Panc1 (cell line): ENCODE data around the gene DSCAML1. TPM values are rescaled to one million over a fixed set of nuclear protein-coding genes. Genes with fewer than 3 reads are reported as not detected.

ENCODE experiments used
- ATAC-seq: fragments of 200-7000 bp; cut with Tn5 transposase; 2 replicates; pipeline ENCODE4 v1.9.1; 2020; ENCODE audit warnings: mild to moderate bottlenecking, moderate library complexity
- BruUV-seq: library from RNA; stranded (reverse); fragments of 400-500 nt; replicated peaks from 2 replicates; lab custom pipeline; 2021; lab: Mats Ljungman, UMichigan
- CTCF ChIA-PET: fragments of 300-600 bp; sonication (Branson Sonifier 250); formaldehyde crosslinking; loops from one replicate; lab custom pipeline; 2022; ENCODE audit warnings: antibody characterized with exemption; lab: Charles Lee
- POLR2A ChIA-PET: fragments of 300-600 bp; sonication (Branson Sonifier 250); formaldehyde crosslinking; loops from one replicate; lab custom pipeline; 2022; ENCODE audit warnings: antibody characterized with exemption; lab: Charles Lee
- DNase-seq: peaks from one replicate; pipeline ENCODE4 v3.0.0-alpha.2; 2010; ENCODE audit warnings: low read depth, low spot score
- H3K27ac ChIP-seq: 2 replicates; pipeline ENCODE4 v1.5.1; 2011; ENCODE audit warnings: mild to moderate bottlenecking, low read length, inconsistent platforms
- H3K27me3 ChIP-seq: fragments of 200-500 bp; sonication (Bioruptor generic); 2 replicates; pipeline ENCODE4 v1.6.0; 2014; ENCODE audit warnings: low read length, inconsistent platforms; ENCODE audit not compliant: control insufficient read depth, insufficient read depth
- H3K36me3 ChIP-seq: fragments of 200-500 bp; sonication (Bioruptor generic); 2 replicates; pipeline ENCODE4 v1.5.1; 2014; ENCODE audit warnings: inconsistent platforms, mild to moderate bottlenecking, low read length, moderate library complexity; ENCODE audit not compliant: control insufficient read depth, insufficient read depth
- H3K4me1 ChIP-seq: 2 replicates; pipeline ENCODE4 v1.5.1; 2011; ENCODE audit warnings: inconsistent platforms, mild to moderate bottlenecking, low read length, moderate library complexity; ENCODE audit not compliant: control insufficient read depth, insufficient read depth
- H3K4me3 ChIP-seq, 2 experiments: 2 replicates each; pipeline ENCODE4 v1.5.1; 2011 to 2012; ENCODE audit warnings: low read depth in 2 of 2, low read length in 2 of 2, mild to moderate bottlenecking in 2 of 2, inconsistent platforms in 1 of 2, moderate library complexity in 1 of 2
- H3K9me3 ChIP-seq: fragments of 200-500 bp; sonication (Bioruptor generic); 2 replicates; pipeline ENCODE4 v1.5.1; 2014; ENCODE audit warnings: low read depth, mild to moderate bottlenecking, inconsistent platforms, low read length, moderate library complexity; ENCODE audit not compliant: control insufficient read depth, insufficient read depth
- POLR2AphosphoS5 ChIP-seq: IDR thresholded peaks from 2 replicates; pipeline ENCODE4 v1.6.1; 2012; ENCODE audit warnings: mild to moderate bottlenecking, low read depth, low read length, moderate library complexity
- SIN3A ChIP-seq: IDR thresholded peaks from 2 replicates; pipeline ENCODE4 v1.6.1; 2012; ENCODE audit warnings: low read depth, mild to moderate bottlenecking, low read length, moderate library complexity, borderline replicate concordance; ENCODE audit not compliant: insufficient read depth
- TCF7L2 ChIP-seq: IDR thresholded peaks from 2 replicates; pipeline ENCODE4 v1.6.1; 2011; ENCODE audit warnings: mild to moderate bottlenecking, low read depth, low read length, inconsistent platforms
- in situ Hi-C: cut with HindIII; loops from 2 replicates; pipeline ENCODE4 v1.10.0; 2016; ENCODE audit warnings: low sequenced_read_pairs, low pct_unique_long_range_greater_than_20kb
- intact Hi-C: fragments of 100-400 bp; cut with micrococcal nuclease; formaldehyde crosslinking; loops from one replicate; pipeline ENCODE4 v1.10.0; 2022; ENCODE audit not compliant: unreplicated experiment
- total RNA-seq: library from RNA; stranded (reverse); gene quantifications from one replicate; pipeline ENCODE4 v1.2.1, GENCODE V29; 2021; ENCODE audit not compliant: unreplicated experiment
- TF ChIP-seq, protein P1 (sequence below), 2 experiments: IDR thresholded peaks; 2 replicates each; pipeline ENCODE4 v1.6.1; 2011 to 2012; ENCODE audit warnings: low read depth in 2 of 2, control low read depth in 1 of 2, low read length in 1 of 2, mild to moderate bottlenecking in 1 of 2, moderate library complexity in 1 of 2; ENCODE audit not compliant: insufficient read depth in 1 of 2
- TF ChIP-seq, protein P2 (sequence below): fragments of 450-650 bp; IDR thresholded peaks from 2 replicates; pipeline ENCODE4 v1.5.1; 2017; ENCODE audit warnings: mild to moderate bottlenecking

The DSCAML1 gene
- total RNA-seq, 1 experiment from 2014 or later: 1.6 TPM

DNA sequence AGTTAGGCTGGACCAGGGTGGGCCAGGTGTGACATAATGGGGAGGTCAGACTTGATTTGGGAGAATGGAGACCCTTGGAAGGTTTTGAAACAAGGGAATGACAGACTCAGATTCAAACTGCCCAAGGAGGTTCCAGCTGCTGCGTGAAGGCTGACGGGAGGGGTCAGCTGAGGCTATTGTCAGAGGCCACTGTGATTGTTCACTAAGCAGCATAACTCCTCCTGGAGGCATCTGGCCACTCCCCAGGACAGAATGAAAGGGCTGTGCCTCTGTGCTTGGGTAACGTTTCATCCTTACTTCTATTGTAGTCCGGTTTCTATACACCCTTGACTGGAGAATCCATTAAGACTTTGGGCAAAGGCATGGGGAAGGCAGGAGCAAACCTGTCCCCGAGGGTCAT, 126.6 kb downstream of the DSCAML1 start:
- Histone ChIP-seq H3K4me3 (no peak overlapping the region), H3K27ac (no peak overlapping the region), H3K36me3 (no peaks in the 10 kb centered on the region), H3K4me1 (no peaks in the 10 kb centered on the region), H3K27me3 (peaks cover 17% of the 10 kb centered on the region), H3K9me3 (no peaks in the 10 kb centered on the region)
- DNase-seq (no peak), ATAC-seq (no peak)
- in situ Hi-C loops (no loop called here), intact Hi-C loops (no loop called here)
- no peak for TF ChIP-seq SIN3A
- no peak for TF ChIP-seq POLR2AphosphoS5
- TF ChIP-seq, protein P1, sequence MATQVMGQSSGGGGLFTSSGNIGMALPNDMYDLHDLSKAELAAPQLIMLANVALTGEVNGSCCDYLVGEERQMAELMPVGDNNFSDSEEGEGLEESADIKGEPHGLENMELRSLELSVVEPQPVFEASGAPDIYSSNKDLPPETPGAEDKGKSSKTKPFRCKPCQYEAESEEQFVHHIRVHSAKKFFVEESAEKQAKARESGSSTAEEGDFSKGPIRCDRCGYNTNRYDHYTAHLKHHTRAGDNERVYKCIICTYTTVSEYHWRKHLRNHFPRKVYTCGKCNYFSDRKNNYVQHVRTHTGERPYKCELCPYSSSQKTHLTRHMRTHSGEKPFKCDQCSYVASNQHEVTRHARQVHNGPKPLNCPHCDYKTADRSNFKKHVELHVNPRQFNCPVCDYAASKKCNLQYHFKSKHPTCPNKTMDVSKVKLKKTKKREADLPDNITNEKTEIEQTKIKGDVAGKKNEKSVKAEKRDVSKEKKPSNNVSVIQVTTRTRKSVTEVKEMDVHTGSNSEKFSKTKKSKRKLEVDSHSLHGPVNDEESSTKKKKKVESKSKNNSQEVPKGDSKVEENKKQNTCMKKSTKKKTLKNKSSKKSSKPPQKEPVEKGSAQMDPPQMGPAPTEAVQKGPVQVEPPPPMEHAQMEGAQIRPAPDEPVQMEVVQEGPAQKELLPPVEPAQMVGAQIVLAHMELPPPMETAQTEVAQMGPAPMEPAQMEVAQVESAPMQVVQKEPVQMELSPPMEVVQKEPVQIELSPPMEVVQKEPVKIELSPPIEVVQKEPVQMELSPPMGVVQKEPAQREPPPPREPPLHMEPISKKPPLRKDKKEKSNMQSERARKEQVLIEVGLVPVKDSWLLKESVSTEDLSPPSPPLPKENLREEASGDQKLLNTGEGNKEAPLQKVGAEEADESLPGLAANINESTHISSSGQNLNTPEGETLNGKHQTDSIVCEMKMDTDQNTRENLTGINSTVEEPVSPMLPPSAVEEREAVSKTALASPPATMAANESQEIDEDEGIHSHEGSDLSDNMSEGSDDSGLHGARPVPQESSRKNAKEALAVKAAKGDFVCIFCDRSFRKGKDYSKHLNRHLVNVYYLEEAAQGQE (IDR thresholded peaks at IDR 0.05; ENCODE audit: insufficient read depth in 1 of 2, low read depth in 2 of 2, low read length in 1 of 2): no peak
- TF ChIP-seq, protein P2, sequence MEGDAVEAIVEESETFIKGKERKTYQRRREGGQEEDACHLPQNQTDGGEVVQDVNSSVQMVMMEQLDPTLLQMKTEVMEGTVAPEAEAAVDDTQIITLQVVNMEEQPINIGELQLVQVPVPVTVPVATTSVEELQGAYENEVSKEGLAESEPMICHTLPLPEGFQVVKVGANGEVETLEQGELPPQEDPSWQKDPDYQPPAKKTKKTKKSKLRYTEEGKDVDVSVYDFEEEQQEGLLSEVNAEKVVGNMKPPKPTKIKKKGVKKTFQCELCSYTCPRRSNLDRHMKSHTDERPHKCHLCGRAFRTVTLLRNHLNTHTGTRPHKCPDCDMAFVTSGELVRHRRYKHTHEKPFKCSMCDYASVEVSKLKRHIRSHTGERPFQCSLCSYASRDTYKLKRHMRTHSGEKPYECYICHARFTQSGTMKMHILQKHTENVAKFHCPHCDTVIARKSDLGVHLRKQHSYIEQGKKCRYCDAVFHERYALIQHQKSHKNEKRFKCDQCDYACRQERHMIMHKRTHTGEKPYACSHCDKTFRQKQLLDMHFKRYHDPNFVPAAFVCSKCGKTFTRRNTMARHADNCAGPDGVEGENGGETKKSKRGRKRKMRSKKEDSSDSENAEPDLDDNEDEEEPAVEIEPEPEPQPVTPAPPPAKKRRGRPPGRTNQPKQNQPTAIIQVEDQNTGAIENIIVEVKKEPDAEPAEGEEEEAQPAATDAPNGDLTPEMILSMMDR: no peak
- no peak for TF ChIP-seq TCF7L2
- BruUV-seq: no TSS peak
- CTCF ChIA-PET: no interaction called here
- POLR2A ChIA-PET: no interaction called here

DNA sequence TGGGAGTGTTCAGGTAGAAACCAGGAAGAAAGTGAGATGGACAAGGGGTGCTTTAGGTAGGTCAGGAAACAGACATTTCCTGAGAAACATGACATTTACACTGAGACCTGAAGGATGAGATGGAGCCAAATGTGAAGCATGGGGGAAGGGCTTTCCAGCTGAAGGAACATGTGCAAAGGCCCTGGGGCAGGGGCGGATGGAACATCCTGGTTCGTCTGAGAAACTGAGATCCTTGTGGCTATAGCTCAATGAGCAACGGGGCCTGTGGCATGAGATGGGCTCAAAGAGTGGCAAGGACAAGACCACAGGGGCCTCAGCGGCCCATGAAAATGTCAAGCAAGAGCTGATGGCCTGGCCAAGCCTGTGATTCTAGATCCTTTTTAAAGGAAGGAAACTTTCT, 127.4 kb downstream of the DSCAML1 start:
- ChIA-PET CTCF (no interaction called here), POLR2A (no interaction called here)
- in situ Hi-C loops (no loop called here), intact Hi-C loops (no loop called here)
- Histone ChIP-seq H3K9me3 (no peaks in the 10 kb centered on the region), H3K4me1 (no peaks in the 10 kb centered on the region), H3K27me3 (peaks cover 13% of the 10 kb centered on the region), H3K4me3 (no peak overlapping the region), H3K27ac (no peak overlapping the region), H3K36me3 (no peaks in the 10 kb centered on the region)
- TF ChIP-seq SIN3A: no peak
- no peak for TF ChIP-seq POLR2AphosphoS5
- TF ChIP-seq, protein P1 (IDR thresholded peaks at IDR 0.05; ENCODE audit: insufficient read depth in 1 of 2, low read depth in 2 of 2, low read length in 1 of 2): no peak
- TF ChIP-seq, protein P2: no peak
- no peak for TF ChIP-seq TCF7L2
- no peak for ATAC-seq
- BruUV-seq: no TSS peak
- no peak for DNase-seq
